H1 (cell line): Measurements from ENCODE around the gene DHRS4. TPM values are rescaled to one million over a fixed set of nuclear protein-coding genes. Genes with fewer than 3 reads are reported as not detected.

Source experiments
- EZH2 ChIP-seq: fragments of 200-600 bp; sonication (generic); IDR thresholded peaks from 2 replicates; pipeline ENCODE4 v1.7.1; 2012; ENCODE audit warnings: low read depth, mild to moderate bottlenecking, moderate library complexity, low read length, inconsistent platforms; ENCODE audit not compliant: severe bottlenecking
- POLR2A ChIP-seq, 2 experiments: IDR thresholded peaks; 1 replicate in 1 of 2; 2 replicates in 1 of 2; pipeline ENCODE4 v1.6.1; 2011; ENCODE audit warnings: low read depth in 2 of 2, low read length in 2 of 2, mild to moderate bottlenecking in 2 of 2; ENCODE audit errors: control extremely low read depth in 1 of 2
- POU5F1 ChIP-seq: IDR thresholded peaks from 2 replicates; pipeline ENCODE4 v1.6.1; 2011; ENCODE audit warnings: low read depth, mild to moderate bottlenecking, low read length, moderate library complexity
- SIX5 ChIP-seq: IDR thresholded peaks from 2 replicates; pipeline ENCODE4 v1.6.1; 2011; ENCODE audit warnings: mild to moderate bottlenecking, low read depth, low read length
- SP2 ChIP-seq: IDR thresholded peaks from 2 replicates; pipeline ENCODE4 v1.6.1; 2012; ENCODE audit warnings: mild to moderate bottlenecking, low read length, inconsistent platforms
- polyA plus RNA-seq, 7 experiments: library from polyadenylated mRNA; depleted of rRNA in 3 of 7; stranded (reverse) in 5 of 7; unstranded in 2 of 7; fragments of >200 nt in 5 of 7; fragments of 200-250 nt in 2 of 7; gene quantifications; 1 replicate in 5 of 7; 2 replicates in 1 of 7; 4 replicates in 1 of 7; pipeline versions ENCODE4 v1.2.1 to v1.2.3, GENCODE V29; 2011 to 2013; ENCODE audit warnings: missing spikeins in 2 of 7, mixed read lengths in 2 of 7
- total RNA-seq: library from RNA; stranded (reverse); fragmentation: NEBNext Ultra II Directional; extraction: Animal tissue kit (Norgen Biotek cat#: 25700); gene quantifications from 2 replicates; pipeline ENCODE4 v1.2.1, GENCODE V29; 2021

DHRS4 gene
- total and polyA plus RNA-seq, 2 of the 8 experiments (the other 6 are each of a cell fraction or from before 2014, with no cell fraction given), result 11.7 to 16.2 TPM

- TF ChIP-seq EZH2, result no peak
- TF ChIP-seq POLR2A (IDR thresholded peaks at IDR 0.05; ENCODE audit: control extremely low read depth in 1 of 2, low read depth in 2 of 2, low read length in 2 of 2), result no peak
- TF ChIP-seq SIX5, result no peak
- no peak for TF ChIP-seq POU5F1
- TF ChIP-seq SP2, result no peak
These were observed 38.0 kb upstream of the DHRS4 start (continued) for GRCh38 chr14:23915559-23915958.
